HG02571 (cell line): ENCODE results near the gene COL15A1.
A peak's percentile ranks its signal among the peaks of the same experiment; 100 is the strongest.

Experiments
- ATAC-seq: cut with Tn5 transposase; IDR thresholded peaks from one replicate; pipeline ENCODE4 v1.9.1; 2021; ENCODE audit warnings: mild to moderate bottlenecking, moderate library complexity; ENCODE audit not compliant: unreplicated experiment

Gene COL15A1

DNA sequence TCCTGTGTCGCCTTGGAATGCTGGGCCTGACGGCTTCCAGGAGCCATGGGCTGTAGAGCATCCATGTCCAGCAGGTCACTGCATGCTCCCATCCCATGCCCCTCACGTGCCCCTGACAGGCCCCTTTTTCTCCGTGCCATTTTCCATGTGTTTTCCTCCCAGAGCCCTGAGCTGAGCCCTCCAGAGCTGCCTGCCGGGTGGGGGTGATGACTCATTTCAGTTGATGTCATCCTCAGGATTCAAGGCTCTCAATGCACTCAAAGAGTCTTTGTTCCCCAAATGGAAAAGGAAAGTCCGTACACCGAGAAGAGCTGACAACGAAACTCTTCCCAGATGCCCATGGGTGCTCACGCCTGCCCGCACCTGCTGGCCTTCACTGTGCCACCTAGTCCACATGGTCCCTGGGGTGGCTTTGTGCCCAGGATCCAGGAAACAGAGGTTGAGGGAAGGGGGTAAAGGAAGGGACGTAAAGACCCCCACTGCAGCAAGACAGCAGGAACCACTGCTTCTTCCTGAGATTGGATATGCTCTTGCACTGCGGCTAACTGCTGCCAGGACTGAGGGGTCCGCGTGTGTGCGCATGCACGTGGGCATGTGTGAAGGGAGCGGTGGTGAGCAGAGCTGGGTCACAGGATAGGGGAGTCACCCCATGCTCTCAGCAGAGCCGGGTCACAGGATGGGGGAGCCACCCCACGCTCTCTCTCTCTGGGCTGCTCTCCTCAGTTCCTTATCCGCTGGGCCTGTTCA is 27.6 kb downstream of the COL15A1 start:
- no peak for ATAC-seq

DNA sequence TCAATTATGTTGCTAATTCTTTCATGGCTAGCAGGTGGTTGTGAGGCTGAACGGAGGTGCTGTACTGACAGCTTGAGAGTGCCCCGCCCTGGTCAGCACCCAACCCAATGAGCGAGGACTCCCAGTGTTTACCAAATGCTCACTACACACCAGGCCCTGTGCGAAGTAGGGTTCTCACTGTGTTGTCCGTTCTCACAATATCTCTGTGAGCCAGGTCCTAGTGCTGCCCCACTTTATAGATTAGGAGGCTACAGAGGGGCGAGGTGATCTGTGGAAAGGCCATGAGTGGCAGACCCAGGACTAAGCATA is 28.2 kb downstream of the COL15A1 start:
- ATAC-seq: no peak

DNA sequence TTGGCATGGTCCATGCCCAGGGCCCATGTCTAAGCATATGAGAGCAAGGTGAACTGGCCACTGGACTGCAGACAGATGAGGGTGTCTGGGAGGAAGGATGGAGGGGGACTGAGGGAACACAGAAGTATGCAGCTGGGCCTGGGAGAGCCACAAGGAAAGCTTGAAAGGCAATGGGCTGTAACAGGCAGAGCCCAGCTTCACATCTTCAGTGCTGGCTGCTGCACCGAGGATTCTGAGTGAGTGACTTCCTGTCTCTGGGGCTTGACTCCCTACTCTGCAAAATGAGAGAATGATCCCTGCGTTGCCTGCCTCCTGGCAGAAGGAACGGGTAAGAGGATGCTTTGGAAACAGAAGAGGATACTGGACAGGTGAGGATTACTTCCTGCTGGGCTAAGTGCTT is 29.0 kb downstream of the COL15A1 start:
- ATAC-seq: no peak

DNA sequence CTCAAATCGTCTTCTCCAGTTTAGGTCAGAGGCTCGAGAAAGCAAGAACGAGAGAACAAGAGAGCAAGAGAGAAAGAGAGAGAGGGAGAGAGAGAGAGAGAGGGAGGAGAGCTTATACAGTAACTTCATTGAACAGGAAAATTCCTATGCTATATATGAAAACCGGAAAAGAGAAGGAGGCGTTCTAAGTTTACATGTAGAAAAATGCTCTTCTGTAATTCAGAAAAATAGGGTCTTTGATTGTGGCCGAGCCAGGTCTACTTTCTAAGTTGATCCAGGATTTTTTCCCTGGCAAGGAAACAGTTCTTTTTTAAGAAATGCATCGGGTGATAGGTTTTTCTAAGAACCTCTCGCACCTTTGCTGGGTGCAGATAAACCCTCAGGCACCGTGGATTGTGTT is 29.5 kb downstream of the COL15A1 start:
- no peak for ATAC-seq

GRCh38 chr9:98973576-98973975 is 29.9 kb downstream of the COL15A1 start:
- ATAC-seq: no peak

- ATAC-seq: no peak
Observed at GRCh38 chr9:98974106-98974505, 30.4 kb downstream of the COL15A1 start.

GRCh38 chr9:98974554-98974953 is 30.8 kb downstream of the COL15A1 start:
- ATAC-seq: no peak

DNA sequence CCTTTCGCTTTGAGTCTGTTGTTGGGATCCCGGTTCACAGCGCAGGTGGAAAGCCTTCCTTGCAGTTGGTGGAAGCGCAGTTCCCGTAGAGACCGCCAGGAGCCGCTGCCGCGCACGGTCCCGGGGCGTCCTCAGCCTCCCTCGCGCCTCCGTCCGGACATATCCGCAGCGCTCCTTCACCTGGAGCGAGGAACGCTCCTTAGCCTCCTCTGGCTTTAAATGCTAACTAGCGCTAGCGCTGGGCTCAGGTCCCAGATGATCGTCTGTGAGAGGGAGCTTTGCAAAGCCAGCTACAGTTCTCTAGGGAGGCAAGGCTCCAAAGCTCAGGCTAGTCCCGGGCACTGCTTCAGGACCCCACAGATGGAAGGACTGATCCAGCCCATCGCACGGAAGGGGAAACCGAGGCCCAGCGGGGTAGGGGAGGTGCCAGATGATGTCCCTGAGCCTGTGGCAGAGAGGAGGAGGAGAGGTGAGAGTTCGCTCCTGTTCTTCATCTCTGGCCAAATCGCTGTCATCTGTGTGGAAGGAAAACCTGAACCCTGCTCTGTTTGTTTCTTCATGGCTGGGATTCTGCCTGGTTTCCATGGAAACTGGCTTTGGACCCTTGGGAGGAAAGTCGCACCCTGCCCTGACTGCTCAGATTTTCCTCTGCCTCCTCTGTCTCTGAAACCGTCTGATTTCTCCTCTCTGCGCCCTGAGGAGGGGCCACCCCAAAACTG is 31.4 kb downstream of the COL15A1 start:
- peak; percentile 85 for ATAC-seq

DNA sequence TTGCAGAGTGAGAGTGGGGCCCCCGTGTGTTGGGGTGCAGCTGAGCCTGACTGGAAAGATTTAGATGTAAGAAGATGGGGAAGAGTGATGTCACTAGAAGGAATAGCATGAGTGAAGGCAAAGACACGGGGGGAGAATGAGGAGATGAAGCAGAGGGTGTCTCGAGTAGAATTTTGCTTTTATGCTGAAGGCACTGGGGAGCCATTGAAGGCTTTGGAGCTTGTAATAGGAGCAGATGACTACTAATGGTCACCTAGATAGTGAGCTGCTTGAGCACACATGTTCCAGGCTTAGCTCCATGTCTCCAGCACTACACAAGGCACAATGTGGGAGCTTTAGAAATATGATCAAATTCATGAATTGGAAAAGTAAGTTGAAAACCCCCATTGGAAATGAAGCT is 32.1 kb downstream of the COL15A1 start:
- no peak for ATAC-seq

GRCh38 chr9:98977246-98977714 is 33.6 kb downstream of the COL15A1 start:
- no peak for ATAC-seq

GRCh38 chr9:98977813-98978212 is 34.1 kb downstream of the COL15A1 start:
- no peak for ATAC-seq

GRCh38 chr9:98978231-98978681 is 34.5 kb downstream of the COL15A1 start:
- ATAC-seq: no peak

DNA sequence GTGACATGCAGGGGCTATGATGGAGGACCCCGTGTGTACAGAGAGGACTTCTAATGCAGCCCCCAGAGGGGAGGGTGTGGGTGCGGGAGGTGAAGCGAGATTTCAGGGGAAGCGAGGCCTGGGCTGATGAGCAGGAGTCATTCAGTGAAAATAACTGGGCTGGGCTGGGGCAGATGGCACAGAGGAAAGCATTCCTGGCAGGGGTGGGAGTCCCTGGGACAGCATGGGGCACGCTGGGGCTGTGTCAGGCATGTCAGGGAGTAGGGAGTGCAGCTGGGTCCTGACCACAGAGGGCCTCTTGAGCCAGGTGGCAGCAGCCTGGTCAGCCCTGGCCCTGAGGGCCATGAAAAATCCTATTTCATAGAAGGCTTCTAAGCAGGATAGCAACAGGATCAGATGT is 36.6 kb downstream of the COL15A1 start:
- ATAC-seq: no peak

- ATAC-seq: no peak
Observed at GRCh38 chr9:98983295-98984268, 39.9 kb downstream of the COL15A1 start.

- no peak for ATAC-seq
Observed at GRCh38 chr9:98985596-98985995, 41.9 kb downstream of the COL15A1 start.

DNA sequence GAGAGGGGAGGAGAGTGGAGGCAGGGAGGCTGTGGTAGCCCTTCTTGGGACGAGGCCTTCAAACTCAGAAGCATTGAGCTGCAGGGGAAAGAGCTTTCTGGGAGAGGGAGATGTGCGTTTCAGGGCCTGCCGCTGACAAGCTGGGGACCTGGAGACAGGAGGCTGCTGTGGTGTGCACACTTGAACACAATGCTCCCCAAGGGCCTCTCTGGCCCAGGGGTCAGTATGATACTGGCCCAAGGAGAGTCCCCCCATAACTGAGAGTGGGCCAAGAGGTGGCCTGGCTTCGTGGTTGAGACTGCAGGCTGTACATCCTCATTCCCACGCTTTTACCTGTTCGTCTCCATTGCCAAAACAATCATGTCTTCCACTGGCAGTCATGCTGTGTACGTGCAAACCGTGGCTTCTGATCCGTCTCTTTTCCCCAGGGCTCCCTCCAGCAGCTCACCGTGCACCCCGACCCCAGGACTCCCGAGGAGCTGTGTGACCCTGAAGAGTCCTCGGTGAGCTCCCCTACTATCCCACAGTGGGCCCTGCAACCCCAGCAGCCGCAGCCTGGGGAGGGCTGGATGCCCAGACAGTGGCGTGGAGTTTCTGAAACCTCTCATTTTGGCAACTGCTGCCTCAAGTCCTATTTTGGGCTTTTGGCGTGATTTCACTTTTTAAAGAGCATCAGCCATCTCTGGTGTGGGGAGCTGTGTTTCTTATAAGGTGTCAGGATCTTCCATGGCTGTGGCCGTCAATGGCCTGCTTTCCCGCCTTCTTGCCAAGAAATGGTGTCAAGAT is 43.4 kb downstream of the COL15A1 start:
- ATAC-seq: no peak

- ATAC-seq: no peak
Observed at GRCh38 chr9:98989036-98990000, 45.6 kb downstream of the COL15A1 start.

DNA sequence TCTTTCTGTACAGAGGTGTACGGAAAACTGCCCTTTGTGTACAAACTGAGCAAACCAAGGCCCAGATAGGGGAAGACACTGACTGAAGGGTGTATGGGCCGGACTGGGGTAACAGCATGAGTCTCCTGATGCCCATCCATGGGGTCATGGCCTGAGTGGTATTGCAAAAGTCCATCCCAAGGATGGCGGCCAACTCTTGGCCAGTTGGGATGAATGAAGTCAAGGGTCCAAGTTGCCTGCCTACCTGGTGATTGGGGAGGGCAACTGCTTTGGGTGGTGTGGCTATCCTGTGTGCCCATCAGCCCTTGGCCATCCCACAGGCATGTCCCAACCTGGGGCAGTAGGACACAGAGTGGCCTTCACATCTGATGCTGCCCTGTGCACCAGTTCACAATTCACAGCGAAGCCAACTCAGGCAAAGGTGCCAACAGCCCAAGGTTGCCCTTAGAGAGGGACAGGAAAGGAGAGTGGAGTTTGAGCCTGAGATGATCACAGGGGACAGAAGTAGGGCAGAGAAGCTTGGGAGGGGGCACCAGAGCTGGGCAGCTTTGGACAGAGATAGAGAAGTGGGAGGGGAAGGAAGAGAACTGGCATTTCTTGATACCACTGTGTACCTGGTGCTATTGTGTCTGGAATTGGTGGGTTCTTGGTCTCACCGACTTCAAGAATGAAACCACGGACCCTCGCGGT is 46.6 kb downstream of the COL15A1 start:
- no peak for ATAC-seq
